ENCODE data around the gene CAPN10. TPM values are rescaled to one million over a fixed set of nuclear protein-coding genes. Genes with fewer than 3 reads are reported as not detected.

The CAPN10 gene
- total RNA-seq, 1 experiment from 2014 or later, result 47.4 TPM

- H3K4me2 ChIP-seq (ENCODE audit: insufficient read depth, insufficient read length, low read length), result no peak overlapping the region
- Mint-ChIP-seq H3K9me3 (peaks cover 0 to 2% of the 10 kb centered on the region in 2 experiments; a peak in 1 of 5 replicates), H3K27me3 (ENCODE audit: low read depth) (no peaks in the 10 kb centered on the region), H3K36me3 (ENCODE audit: insufficient read depth in 1 of 3, low read depth in 3 of 3) (peaks cover 0 to 2% (median 0%) of the 10 kb centered on the region in 3 experiments; a peak in 5 of 7 replicates), H3K4me3 (no peak overlapping the region; a peak in 1 of 5 replicates), H3K4me1 (peaks cover 23 to 25% of the 10 kb centered on the region in 2 experiments), H3K27ac (no peak overlapping the region)
- H3K23ac ChIP-seq (ENCODE audit: insufficient read length, low read depth, low read length), result no peak overlapping the region
- no peak overlapping the region for H3K14ac ChIP-seq (ENCODE audit: insufficient read depth, low read length)
- no peak overlapping the region for H3K18ac ChIP-seq (ENCODE audit: insufficient read length, low read depth, low read length)
- no peak for DNase-seq
- H3K56ac ChIP-seq (ENCODE audit: insufficient read length, low read depth, low read length), result no peak overlapping the region
- H2BK20ac ChIP-seq (ENCODE audit: low read depth, low read length, poor library complexity, severe bottlenecking), result no peak overlapping the region
- H4K91ac ChIP-seq (ENCODE audit: insufficient read length, low read depth, low read length), result no peak overlapping the region
- no peak overlapping the region for H3K4ac ChIP-seq (ENCODE audit: low read depth, low read length)
- H3T11ph ChIP-seq (ENCODE audit: low read length), result no peak overlapping the region
- H2AFZ ChIP-seq (ENCODE audit: low read length), result no peak overlapping the region
- H2BK120ac ChIP-seq (ENCODE audit: low read depth, low read length, poor library complexity, severe bottlenecking), result no peak overlapping the region
- no CpG with 5 or more reads among the region's 5 CpGs for WGBS (ENCODE audit: extremely low coverage, insufficient read length, low lambda C conversion rate)
- H2BK5ac ChIP-seq (ENCODE audit: insufficient read length, low read length), result no peak overlapping the region
- H3K79me1 ChIP-seq (ENCODE audit: insufficient read depth, low read depth, low read length, poor library complexity, severe bottlenecking), result no peaks in the 10 kb centered on the region
- no peak for TF ChIP-seq CTCF (conservative IDR thresholded peaks at IDR 0.05)
- no peak overlapping the region for H2BK12ac ChIP-seq (ENCODE audit: insufficient read length, low read depth, low read length)
- no peak overlapping the region for H2AK5ac ChIP-seq (ENCODE audit: insufficient read length, low read length)
- H3K27ac ChIP-seq (ENCODE audit: insufficient read length, low read depth, low read length), result no peak overlapping the region
- peaks cover 6% of the 10 kb centered on the region for H3K4me1 ChIP-seq (ENCODE audit: insufficient read depth, low read length)
- no peak overlapping the region for H2BK15ac ChIP-seq (ENCODE audit: low read depth, low read length)
- no peak overlapping the region for H4K8ac ChIP-seq (replicated peaks; ENCODE audit: insufficient read length, low read depth, low read length)
- no peak overlapping the region for H3K9ac ChIP-seq (ENCODE audit: extremely low read depth, insufficient read length, low read length)
- H3K23me2 ChIP-seq (ENCODE audit: insufficient read length, low read depth, low read length, poor library complexity, severe bottlenecking), result peaks cover 6% of the 10 kb centered on the region
- H3K27me3 ChIP-seq (ENCODE audit: insufficient read depth, low read length), result no peaks in the 10 kb centered on the region
- H3K9me3 ChIP-seq (ENCODE audit: control insufficient read depth, low read depth, low read length), result no peaks in the 10 kb centered on the region
- no peaks in the 10 kb centered on the region for H4K20me1 ChIP-seq (ENCODE audit: control insufficient read depth, insufficient read depth, insufficient read length)
- no peak overlapping the region for H4K5ac ChIP-seq (ENCODE audit: insufficient read length, low read depth, low read length)
- peaks cover 2% of the 10 kb centered on the region; the same call in 1 of the 2 replicates for H3K79me2 ChIP-seq (ENCODE audit: insufficient read depth, low read length)
Observed at GRCh38 chr2:240581811-240582210, 4.7 kb upstream of the CAPN10 start.
